T-helper 2 cell treated with Interferon-gamma antibody and Interleukin-4, amounts not matched to agents 100 ng/mL and 5 ng/mL, for 36 hours (primary cell): ENCODE results near the gene TAF4. TPM values are rescaled to one million over a fixed set of nuclear protein-coding genes. Genes with fewer than 3 reads are reported as not detected.
"Not testable (repeated sequence)": the region's sequence is repeated elsewhere in the genome, so short reads cannot be mapped to it uniquely, and the experiment has no call there.

Experiments used
- intact Hi-C: fragments of 100-400 bp; cut with micrococcal nuclease; formaldehyde crosslinking; loops from one replicate; pipeline ENCODE4 v1.15.1; 2023
- total RNA-seq: library from RNA; stranded (reverse); gene quantifications from 2 replicates; pipeline ENCODE4 v1.2.3, GENCODE V29; 2022

TAF4 gene
- total RNA-seq, 1 donor from 2014 or later, result 23.7 TPM

- intact Hi-C loops, result no loop called here
Observed at GRCh38 chr20:61979701-61980635, 85.7 kb downstream of the TAF4 start.

GRCh38 chr20:61979090-61979489 is 86.6 kb downstream of the TAF4 start:
- intact Hi-C loops, result no loop called here

GRCh38 chr20:61978491-61978890 is 87.2 kb downstream of the TAF4 start:
- intact Hi-C loops, result no loop called here

GRCh38 chr20:61977419-61977786 is 88.3 kb downstream of the TAF4 start:
- intact Hi-C loops, result no loop called here

GRCh38 chr20:61976644-61977418 is 88.8 kb downstream of the TAF4 start:
- intact Hi-C loops, result no loop called here

- intact Hi-C loops, result no loop called here
Observed at GRCh38 chr20:61976263-61976643, 89.4 kb downstream of the TAF4 start.

GRCh38 chr20:61975407-61976129 is 90.1 kb downstream of the TAF4 start:
- intact Hi-C loops, result no loop called here

- intact Hi-C loops, result no loop called here
Observed at GRCh38 chr20:61974357-61974665, 91.4 kb downstream of the TAF4 start.

GRCh38 chr20:61973515-61974356 is 91.9 kb downstream of the TAF4 start:
- intact Hi-C loops, result no loop called here

- intact Hi-C loops, result no loop called here
Observed at GRCh38 chr20:61972636-61973508, 92.8 kb downstream of the TAF4 start.

- intact Hi-C loops, result not testable (repeated sequence)
Observed at GRCh38 chr20:61971595-61971994, 94.1 kb downstream of the TAF4 start.

GRCh38 chr20:61970357-61970756 is 95.3 kb downstream of the TAF4 start:
- intact Hi-C loops, result no loop called here

GRCh38 chr20:61969806-61970205 is 95.9 kb downstream of the TAF4 start:
- intact Hi-C loops, result no loop called here

- intact Hi-C loops, result no loop called here
Observed at GRCh38 chr20:61968932-61969331, 96.7 kb downstream of the TAF4 start.

- intact Hi-C loops, result no loop called here
Observed at GRCh38 chr20:61968036-61968810, 97.5 kb downstream of the TAF4 start.

GRCh38 chr20:61967300-61967699 is 98.4 kb downstream of the TAF4 start:
- intact Hi-C loops, result no loop called here

- intact Hi-C loops, result no loop called here
Observed at GRCh38 chr20:61966492-61967244, 99.0 kb downstream of the TAF4 start.
